Upper lobe of left lung (tissue), 6 donors: Measurements from ENCODE around the gene KCNH1. TPM values are rescaled to one million over a fixed set of nuclear protein-coding genes. Genes with fewer than 3 reads are reported as not detected.
"Not testable (repeated sequence)": the region's sequence is repeated elsewhere in the genome, so short reads cannot be mapped to it uniquely, and the experiment has no call there.

ENCODE experiments used
- ATAC-seq, 2 donors: fragments of 200-7000 bp; cut with Tn5 transposase; one replicate each; pipeline ENCODE4 v1.9.1; 2022; ENCODE audit warnings: mild to moderate bottlenecking in 2 of 2, moderate library complexity in 2 of 2; ENCODE audit not compliant: low FRiP score in 2 of 2
- DNase-seq, 2 donors: peaks; one replicate each; pipeline ENCODE4 v3.0.0-alpha.2; 2019 to 2020
- H3K27ac ChIP-seq, 4 donors: fragments of 200-600 bp; sonication (generic); one replicate each; pipeline ENCODE4 v1.5.1; 2016 to 2019
- H3K27me3 ChIP-seq, 4 donors: fragments of 200-600 bp; sonication (generic); one replicate each; pipeline ENCODE4 v1.5.1; 2017 to 2019
- H3K36me3 ChIP-seq, 4 donors: fragments of 200-600 bp; sonication (generic); one replicate each; pipeline ENCODE4 v1.5.1; 2016 to 2019
- H3K4me1 ChIP-seq, 4 donors: fragments of 200-600 bp; sonication (generic); one replicate each; pipeline ENCODE4 v1.5.1; 2018 to 2019
- H3K4me3 ChIP-seq, 4 donors: fragments of 200-600 bp; sonication (generic); one replicate each; pipeline ENCODE4 v1.5.1; 2017 to 2019; ENCODE audit warnings: mild to moderate bottlenecking in 2 of 4, moderate library complexity in 1 of 4
- H3K9me3 ChIP-seq, 4 donors: fragments of 200-600 bp; sonication (generic); one replicate each; pipeline ENCODE4 v1.5.1; 2018 to 2019
- CTCF ChIP-seq, 6 experiments: fragments of 450-650 bp in 4 of 6; fragments of 200-600 bp in 2 of 6; sonication (generic) in 2 of 6; IDR thresholded peaks; one replicate each; pipeline ENCODE4 v1.5.1; 2016 to 2019; ENCODE audit warnings: antibody characterized with exemption in 6 of 6
- EP300 ChIP-seq, 4 donors: sonication (generic); formaldehyde crosslinking; IDR thresholded peaks; one replicate each; pipeline ENCODE4 v1.5.1; 2017; ENCODE audit warnings: antibody characterized with exemption in 4 of 4, control low read depth in 2 of 4
- POLR2A ChIP-seq, 4 donors: fragments of 450-650 bp; IDR thresholded peaks; one replicate each; pipeline ENCODE4 v1.5.1; 2016 to 2017; ENCODE audit warnings: antibody characterized with exemption in 4 of 4, mild to moderate bottlenecking in 2 of 4
- POLR2AphosphoS5 ChIP-seq, 2 donors: sonication (generic); formaldehyde crosslinking; IDR thresholded peaks; one replicate each; pipeline ENCODE4 v1.5.1; 2017; ENCODE audit warnings: antibody characterized with exemption in 2 of 2
- WGBS, 2 donors: methylation state at CpG; one replicate each; pipeline ENCODE4 v1.1.5; 2017 to 2018; 5-methylcytosine and 5-hydroxymethylcytosine counted together
- total RNA-seq, 6 donors: library from RNA; depleted of rRNA in 4 of 6; stranded (reverse); fragments of >200 nt in 4 of 6; gene quantifications; one replicate each; pipeline versions ENCODE4 v1.1.0 to v1.2.1, GENCODE V29; 2016 to 2021
- donor health status: DM: no; HTN: no; CAD: no; lungs with moderate emphysema.
- donor health status: DM: no; HTN: yes; CAD: no; lungs with severe emphysema.

Gene KCNH1
- total RNA-seq, 6 donors from 2014 or later, result 0.09 TPM; not detected in 5

DNA sequence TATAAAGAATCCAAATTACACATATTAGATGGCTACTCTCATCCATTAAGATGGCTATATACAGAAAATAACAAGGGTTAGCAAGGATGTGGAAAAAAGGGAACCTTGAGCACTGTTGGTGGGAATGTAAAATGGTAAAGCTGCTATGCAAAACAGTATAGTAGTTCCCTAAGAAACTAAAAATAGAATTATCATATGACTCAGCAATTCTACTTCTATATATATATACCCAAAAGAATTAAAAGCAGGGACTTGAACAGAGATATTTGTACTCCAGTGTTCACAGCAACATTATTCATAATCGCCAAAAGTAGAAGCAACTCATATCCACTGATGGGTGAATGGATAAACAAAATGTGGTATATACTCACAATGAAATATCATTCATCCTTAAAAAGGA, 126.1 kb downstream of the KCNH1 start:
- Histone ChIP-seq H3K27ac (no peak overlapping the region), H3K9me3 (no peaks in the 10 kb centered on the region), H3K4me1 (no peaks in the 10 kb centered on the region), H3K36me3 (no peaks in the 10 kb centered on the region), H3K4me3 (no peak overlapping the region), H3K27me3 (no peaks in the 10 kb centered on the region)
- DNase-seq (no peak), ATAC-seq (no peak)
- WGBS, 2 donors, result 90 to 93% methylated on average over 1 of the region's 1 CpG
- no peak for TF ChIP-seq CTCF (IDR thresholded peaks at IDR 0.05)
- TF ChIP-seq POLR2A (IDR thresholded peaks at IDR 0.05), result no peak
- no peak for TF ChIP-seq EP300 (IDR thresholded peaks at IDR 0.05)

- not testable (repeated sequence) for H3K9me3 ChIP-seq, H3K27me3 ChIP-seq, H3K4me3 ChIP-seq, DNase-seq, H3K27ac ChIP-seq, ATAC-seq, H3K4me1 ChIP-seq, H3K36me3 ChIP-seq
- WGBS, 2 donors, result 91 to 92% methylated on average over 13 of the region's 13 CpGs
These were observed 138.0 kb downstream of the KCNH1 start for GRCh38 chr1:210995931-210996330.

DNA sequence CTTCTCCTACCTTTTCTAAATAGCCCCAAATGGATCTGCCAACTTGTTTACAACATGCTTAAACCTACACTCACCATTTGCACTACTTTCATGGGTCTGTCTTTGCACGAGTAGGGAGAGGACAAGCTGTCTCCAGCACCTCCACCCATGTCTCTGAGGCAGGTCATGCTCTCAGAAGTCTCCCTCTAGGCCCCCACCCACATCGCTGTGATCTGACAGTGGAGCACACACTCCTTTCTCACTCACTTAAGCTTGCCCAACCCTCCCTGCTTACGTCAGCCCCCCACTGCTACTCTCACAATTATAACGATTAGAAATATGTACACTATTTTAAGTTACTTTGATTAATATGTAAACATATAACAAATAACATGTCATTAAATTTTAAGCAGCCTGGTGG, 141.1 kb downstream of the KCNH1 start:
- no peak overlapping the region for H3K4me3 ChIP-seq
- WGBS, 2 donors, result 55 to 62% methylated on average over 4 of the region's 4 CpGs
- ATAC-seq (no peak), DNase-seq (no peak)
- no peaks in the 10 kb centered on the region for H3K36me3 ChIP-seq
- no peaks in the 10 kb centered on the region for H3K9me3 ChIP-seq
- H3K27ac ChIP-seq, result no peak overlapping the region
- no peaks in the 10 kb centered on the region for H3K4me1 ChIP-seq
- no peak for TF ChIP-seq CTCF (IDR thresholded peaks at IDR 0.05)
- no peak for TF ChIP-seq POLR2AphosphoS5 (IDR thresholded peaks at IDR 0.05)
- no peak for TF ChIP-seq EP300 (IDR thresholded peaks at IDR 0.05)
- TF ChIP-seq POLR2A (IDR thresholded peaks at IDR 0.05), result no peak
- H3K27me3 ChIP-seq, result no peaks in the 10 kb centered on the region

DNA sequence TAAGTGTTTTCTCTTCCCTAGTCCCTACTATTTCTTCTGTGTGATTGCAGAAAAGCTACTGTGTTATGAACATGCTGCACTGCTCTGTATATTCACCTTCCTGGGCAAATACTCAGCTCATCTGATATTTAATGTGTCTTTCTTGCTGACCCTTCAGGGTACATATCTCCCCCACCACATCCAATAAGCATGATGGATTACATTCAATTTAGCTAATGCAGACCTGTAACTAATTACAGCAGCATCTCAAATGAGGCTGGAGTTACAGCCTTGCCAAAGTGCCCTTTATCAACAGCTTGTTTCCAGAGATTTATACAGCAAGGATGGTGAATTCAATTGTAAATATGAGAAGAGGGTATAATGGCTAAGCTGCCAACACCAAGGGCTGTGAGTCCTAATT, 144.0 kb downstream of the KCNH1 start:
- no peaks in the 10 kb centered on the region for H3K4me1 ChIP-seq
- H3K9me3 ChIP-seq, result no peaks in the 10 kb centered on the region
- DNase-seq (no peak), ATAC-seq (no peak)
- no peak overlapping the region for H3K27ac ChIP-seq
- no peaks in the 10 kb centered on the region for H3K36me3 ChIP-seq
- H3K4me3 ChIP-seq, result no peak overlapping the region
- no peak for TF ChIP-seq EP300 (IDR thresholded peaks at IDR 0.05)
- no peak for TF ChIP-seq POLR2A (IDR thresholded peaks at IDR 0.05)
- TF ChIP-seq CTCF (IDR thresholded peaks at IDR 0.05), result no peak
- TF ChIP-seq POLR2AphosphoS5 (IDR thresholded peaks at IDR 0.05), result no peak
- no peaks in the 10 kb centered on the region for H3K27me3 ChIP-seq

DNA sequence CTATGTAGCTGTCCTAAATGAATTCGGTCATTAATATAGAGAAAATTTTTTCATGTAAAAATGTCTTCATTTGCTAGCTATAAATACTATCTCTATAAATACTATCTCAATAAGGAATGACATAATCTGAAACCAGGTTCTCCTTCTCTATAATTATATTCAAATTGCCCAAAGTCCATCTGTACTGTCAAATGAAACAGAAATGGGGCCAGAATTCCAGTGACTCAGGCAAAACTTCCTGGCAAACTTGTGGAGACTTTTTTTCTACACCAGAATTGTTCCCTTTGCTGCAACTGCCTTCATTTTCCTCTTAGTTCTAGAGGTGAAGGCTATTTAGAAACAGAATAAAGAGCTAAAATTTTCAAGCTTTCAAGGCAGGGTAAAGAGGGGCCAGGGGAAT, 152.5 kb downstream of the KCNH1 start:
- Histone ChIP-seq H3K9me3 (no peaks in the 10 kb centered on the region), H3K27ac (no peak overlapping the region), H3K4me3 (no peak overlapping the region), H3K27me3 (no peaks in the 10 kb centered on the region), H3K36me3 (no peaks in the 10 kb centered on the region), H3K4me1 (no peaks in the 10 kb centered on the region)
- ATAC-seq (no peak), DNase-seq (no peak)
- TF ChIP-seq CTCF (IDR thresholded peaks at IDR 0.05), result no peak
- no peak for TF ChIP-seq EP300 (IDR thresholded peaks at IDR 0.05)
- no peak for TF ChIP-seq POLR2A (IDR thresholded peaks at IDR 0.05)
- TF ChIP-seq POLR2AphosphoS5 (IDR thresholded peaks at IDR 0.05), result no peak
- 90 to 92% methylated on average over 1 of the region's 1 CpG for whole genome bisulfite sequencing, 2 donors
